NCI-H1436 treated with DMSO at 0.1 percent for 48 hours (cell line): Measurements from ENCODE around the gene POU2AF3.
A peak's percentile ranks its signal among the peaks of the same experiment; 100 is the strongest.
"Not testable (repeated sequence)": the region's sequence is repeated elsewhere in the genome, so short reads cannot be mapped to it uniquely, and the experiment has no call there.

Source experiments
- DNase-seq: peaks from one replicate; lab custom pipeline; 2025; lab: John Stamatoyannopoulos, UW

Gene POU2AF3

GRCh38 chr11:111301004-111301841, 2.9 kb downstream of the POU2AF3 start:
- DNase-seq = no peak

GRCh38 chr11:111301842-111302118, 3.4 kb downstream of the POU2AF3 start:
- DNase-seq = no peak

GRCh38 chr11:111302298-111302697, 4.0 kb downstream of the POU2AF3 start:
- peak; percentile 45 for DNase-seq

- peak; percentile 39 for DNase-seq
These were observed 5.1 kb downstream of the POU2AF3 start for GRCh38 chr11:111303461-111303860.

- DNase-seq = no peak
These were observed 6.9 kb downstream of the POU2AF3 start for GRCh38 chr11:111305162-111305802.

GRCh38 chr11:111305876-111306275, 7.5 kb downstream of the POU2AF3 start:
- no peak for DNase-seq

- DNase-seq = no peak
These were observed 8.0 kb downstream of the POU2AF3 start for GRCh38 chr11:111306321-111306720.

GRCh38 chr11:111307472-111308108, 9.2 kb downstream of the POU2AF3 start:
- DNase-seq = peak; percentile 73

GRCh38 chr11:111308140-111308539, 9.8 kb downstream of the POU2AF3 start:
- peak; percentile 91 for DNase-seq

- DNase-seq = peak; percentile 36
These were observed 11.0 kb downstream of the POU2AF3 start for GRCh38 chr11:111309215-111309915.

GRCh38 chr11:111310088-111310487, 11.7 kb downstream of the POU2AF3 start:
- DNase-seq = peak; percentile 83

- DNase-seq = no peak
These were observed 12.4 kb downstream of the POU2AF3 start for GRCh38 chr11:111310723-111311122.

GRCh38 chr11:111312076-111312475, 13.7 kb downstream of the POU2AF3 start:
- DNase-seq = no peak

- no peak for DNase-seq
These were observed 20.9 kb downstream of the POU2AF3 start for GRCh38 chr11:111319296-111319695.

- not testable (repeated sequence) for DNase-seq
These were observed 21.9 kb downstream of the POU2AF3 start for GRCh38 chr11:111320199-111320598.

- DNase-seq = no peak
These were observed 22.6 kb downstream of the POU2AF3 start for GRCh38 chr11:111320728-111321568.

- DNase-seq = no peak
These were observed 24.2 kb downstream of the POU2AF3 start for GRCh38 chr11:111322534-111322933.

GRCh38 chr11:111324277-111324720, 26.0 kb downstream of the POU2AF3 start:
- DNase-seq = no peak

- DNase-seq = no peak
These were observed 26.9 kb downstream of the POU2AF3 start for GRCh38 chr11:111325259-111325658.

GRCh38 chr11:111326824-111327223, 28.5 kb downstream of the POU2AF3 start:
- DNase-seq = no peak

- DNase-seq = no peak
These were observed 29.7 kb downstream of the POU2AF3 start for GRCh38 chr11:111327908-111328624.
